RPMI7951 (cell line): ENCODE results near the gene PLCL2. TPM values are rescaled to one million over a fixed set of nuclear protein-coding genes. Genes with fewer than 3 reads are reported as not detected.

ENCODE experiments used
- DNase-seq: peaks from one replicate; pipeline ENCODE4 v3.0.0-alpha.2; 2012; ENCODE audit warnings: low read depth
- total RNA-seq: library from RNA; depleted of rRNA; stranded (reverse); fragments of >200 nt; shearing (Covaris generic); gene quantifications from 2 replicates; pipeline ENCODE4 v1.2.3, GENCODE V29; 2014; rRNA removed

PLCL2 gene
- 0.12 TPM in 1 of 2 replicates, not detected in the other for total RNA-seq

DNA sequence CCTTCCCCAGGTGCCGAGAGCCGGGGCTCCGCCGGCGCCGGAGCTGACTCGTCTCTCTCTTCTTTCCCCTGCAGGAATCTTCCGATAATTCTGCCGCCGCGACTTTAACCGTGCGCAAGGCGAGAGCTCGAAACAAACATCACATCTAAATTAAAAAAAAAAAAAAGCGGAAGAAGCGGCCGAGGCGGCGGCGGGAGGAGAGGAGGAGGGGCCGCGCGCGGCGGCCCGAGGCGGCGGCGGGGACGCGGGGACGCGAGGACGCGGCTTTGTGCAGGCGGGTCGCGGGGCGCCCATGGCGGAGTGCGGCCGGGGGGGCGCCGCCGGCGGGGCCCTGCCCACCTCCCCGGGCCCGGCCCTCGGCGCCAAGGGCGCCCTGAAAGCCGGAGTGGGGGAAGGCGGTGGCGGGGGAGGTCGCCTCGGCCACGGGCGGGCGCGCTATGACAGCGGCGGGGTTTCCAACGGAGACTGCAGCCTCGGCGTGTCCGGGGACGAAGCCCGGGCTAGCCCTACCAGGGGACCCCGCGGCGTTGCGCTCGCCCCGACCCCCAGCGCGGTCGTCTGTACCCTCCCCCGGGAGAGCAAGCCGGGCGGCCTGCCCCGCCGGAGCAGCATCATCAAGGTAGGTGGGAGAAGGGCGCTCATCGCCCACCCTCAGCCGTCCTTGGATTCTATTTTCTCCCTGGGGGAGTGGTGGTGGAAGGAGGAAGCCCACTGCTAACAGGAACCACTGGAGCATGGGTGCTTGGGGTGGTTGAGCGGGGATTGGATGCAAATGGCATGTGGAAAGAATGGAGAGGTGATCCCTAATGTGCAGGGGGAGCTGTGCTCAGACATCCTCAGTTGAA, at the start of gene PLCL2:
Gene PLCL2, plus strand, starts transcription at position 208 of the 845 bp plus-strand sequence. Its CDS starts 85 bp downstream, at position 293.
- DNase-seq: peak; percentile 18

DNA sequence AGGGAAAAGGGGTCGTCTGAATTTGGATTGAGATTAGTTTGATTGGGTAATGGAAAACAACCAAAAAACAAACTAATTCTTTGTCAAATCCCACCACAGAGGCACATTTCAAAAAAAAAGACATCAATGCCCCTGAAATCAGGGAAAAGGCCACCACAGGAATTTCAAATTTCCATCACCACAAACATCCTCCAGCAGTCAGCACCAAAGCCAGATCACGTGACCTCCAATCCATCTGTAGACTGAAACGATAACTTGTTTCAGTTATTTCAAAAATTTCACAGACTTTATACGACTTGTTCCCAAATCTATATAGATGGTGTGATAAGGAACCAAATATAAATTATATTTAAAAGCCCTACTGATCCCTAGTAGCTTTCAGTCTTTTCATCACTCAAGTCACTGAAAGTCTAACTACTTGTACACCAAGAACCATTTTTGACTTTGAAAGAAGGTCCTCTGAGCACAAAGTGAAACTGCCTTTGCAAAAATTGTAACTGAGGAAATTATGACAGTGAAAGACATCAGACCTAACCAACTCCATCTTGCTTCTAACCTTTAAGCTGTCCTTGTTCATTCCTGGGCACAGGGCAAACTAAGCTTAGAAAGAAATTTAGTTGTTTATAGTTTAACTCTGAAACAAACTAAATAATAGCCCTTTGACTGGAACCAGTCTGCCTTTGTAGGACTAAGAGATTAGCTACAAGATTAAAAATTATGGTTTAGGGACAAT, 48.1 kb upstream of the PLCL2 start:
- peak; percentile 35 for DNase-seq

DNA sequence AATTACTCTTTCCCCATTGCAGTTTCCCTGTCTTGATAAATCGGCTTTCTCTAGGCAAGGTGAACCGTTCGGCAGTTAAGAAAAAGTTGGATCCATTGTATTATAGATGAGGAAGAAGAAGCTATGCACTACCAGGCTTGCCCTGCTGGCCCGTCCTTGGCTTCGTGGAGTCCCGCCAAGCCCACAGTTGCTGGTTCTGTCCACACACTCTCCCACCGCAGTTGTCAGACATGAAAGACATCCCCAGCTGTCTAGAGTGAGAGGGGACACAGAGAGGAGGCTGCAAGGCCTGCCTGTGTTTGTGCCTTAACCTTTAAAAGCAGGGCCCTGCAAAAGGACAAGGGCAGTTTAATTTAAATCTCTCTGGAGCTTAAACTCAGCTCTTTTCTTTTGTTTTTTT, 47.2 kb upstream of the PLCL2 start:
- no peak for DNase-seq

DNA sequence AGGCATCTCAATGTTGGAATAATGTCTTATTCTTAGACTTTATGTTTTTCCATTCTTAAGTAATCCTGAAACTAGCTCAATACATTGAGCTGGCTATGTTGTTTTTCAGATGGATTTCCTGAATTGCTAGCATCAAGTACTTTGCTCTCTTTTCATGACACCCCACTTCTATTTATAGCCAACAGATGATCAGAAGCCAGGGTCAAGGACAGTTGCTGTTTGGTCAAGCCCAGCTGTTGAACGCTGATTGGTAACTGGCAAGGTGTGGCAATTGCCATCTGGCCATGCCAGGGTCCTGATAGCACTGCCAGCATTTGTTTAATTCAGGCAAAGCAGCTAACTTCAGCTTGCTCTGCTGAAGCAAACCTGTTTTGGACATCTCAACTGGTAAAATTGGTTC, 46.2 kb upstream of the PLCL2 start:
- no peak for DNase-seq

DNA sequence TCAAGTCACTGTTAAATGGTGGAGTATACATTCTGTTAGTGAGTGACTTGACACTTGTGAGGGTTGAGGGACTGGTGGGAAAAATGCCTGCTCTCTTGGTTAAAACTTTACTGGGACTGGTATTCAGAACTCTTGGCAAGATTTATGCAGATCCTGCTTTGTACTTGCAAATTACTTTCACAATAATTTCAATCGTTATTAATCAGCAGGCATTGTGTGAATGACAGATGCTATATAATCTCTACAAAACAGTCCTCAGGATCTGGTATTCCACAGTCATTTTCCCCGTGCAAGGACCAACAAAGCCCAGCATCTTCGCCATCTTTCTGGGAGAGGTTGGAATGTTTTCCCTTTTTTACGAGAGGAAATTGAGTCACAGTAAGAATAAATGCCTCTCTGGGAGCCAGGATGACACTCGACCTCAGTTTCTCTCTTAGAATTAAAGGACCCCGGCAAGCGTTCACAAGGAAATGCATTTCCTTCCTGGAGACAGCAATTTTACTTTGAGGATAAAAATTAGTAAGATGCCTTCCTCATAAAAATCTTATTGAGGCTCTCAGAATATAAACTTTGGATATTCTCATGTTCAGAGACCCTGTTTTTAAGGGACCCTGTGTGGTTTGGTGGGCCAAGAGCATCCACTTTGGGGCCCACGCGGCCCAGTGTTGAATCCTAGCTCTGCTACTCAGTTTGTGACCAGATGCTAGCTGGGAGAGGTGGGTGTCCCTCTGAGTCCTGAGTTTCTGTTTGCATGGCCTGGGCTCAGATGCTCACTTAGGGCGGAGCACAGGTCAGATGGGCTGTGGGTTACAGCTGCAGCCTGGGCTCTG, 45.3 kb upstream of the PLCL2 start:
- DNase-seq: no peak

DNA sequence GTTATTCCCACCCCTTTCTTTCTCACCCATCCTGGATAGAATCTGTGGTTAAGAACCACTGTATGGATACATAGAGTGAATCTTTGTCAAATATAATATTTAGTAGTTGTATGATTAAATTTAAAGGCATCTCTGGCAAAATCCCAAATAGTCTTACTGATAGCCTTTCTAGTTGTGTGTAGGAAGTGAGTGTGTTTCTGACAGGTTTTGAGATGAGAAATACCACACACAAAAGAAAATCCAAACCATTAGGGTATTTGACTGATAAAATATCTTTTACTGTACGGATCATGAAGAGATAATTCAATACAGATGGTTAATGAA, 44.7 kb upstream of the PLCL2 start:
- no peak for DNase-seq

DNA sequence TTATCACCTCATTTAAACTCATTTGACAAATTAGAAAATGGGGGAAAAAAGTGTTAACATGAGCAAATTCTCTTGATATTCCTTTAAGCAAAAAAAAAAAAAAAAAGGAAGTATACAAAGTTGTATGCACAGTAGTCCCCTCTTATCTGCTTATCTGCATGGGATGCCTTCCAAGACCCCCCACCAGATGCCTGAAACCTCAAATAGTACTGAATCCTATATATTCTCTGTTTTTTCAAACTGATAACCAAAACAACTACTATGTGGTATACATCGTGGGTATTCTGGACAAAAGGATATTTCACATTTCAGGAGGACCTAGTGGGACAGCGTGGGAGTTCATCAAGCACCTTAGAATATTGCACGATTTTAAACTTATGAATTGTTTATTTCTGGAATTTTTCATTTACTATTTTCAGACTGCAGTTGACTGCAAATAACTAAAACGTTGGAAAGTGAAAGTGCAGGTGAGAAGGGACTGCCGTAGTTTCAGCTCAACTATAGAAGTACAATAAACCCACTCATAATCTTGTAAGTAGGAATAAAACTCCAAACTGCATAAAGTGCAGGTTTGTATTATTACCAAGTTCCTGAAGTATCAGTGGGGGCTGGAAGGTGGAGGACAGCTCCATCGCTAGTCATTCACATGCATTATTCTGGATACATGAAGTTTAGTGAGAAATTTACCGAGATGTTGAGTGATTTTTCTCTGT, 43.6 kb upstream of the PLCL2 start:
- DNase-seq: no peak

DNA sequence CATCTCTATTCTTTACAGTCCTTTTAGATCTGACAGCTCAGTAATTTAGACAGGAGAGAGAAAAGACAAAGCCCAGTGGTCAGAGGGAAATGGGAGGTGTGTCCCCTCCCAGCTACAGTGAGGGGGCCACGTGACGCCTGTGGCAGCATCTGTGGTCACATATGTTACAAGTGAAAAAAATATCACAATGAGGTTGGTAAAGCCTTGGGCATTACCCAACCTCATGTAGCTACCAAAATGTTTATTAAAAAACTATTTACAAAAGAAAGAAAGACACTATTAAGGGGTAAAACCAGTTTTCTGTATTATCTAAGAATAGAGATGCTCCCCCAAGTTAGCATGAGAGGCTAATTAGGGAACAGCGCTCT, 42.9 kb upstream of the PLCL2 start:
- DNase-seq: peak; percentile 15

DNA sequence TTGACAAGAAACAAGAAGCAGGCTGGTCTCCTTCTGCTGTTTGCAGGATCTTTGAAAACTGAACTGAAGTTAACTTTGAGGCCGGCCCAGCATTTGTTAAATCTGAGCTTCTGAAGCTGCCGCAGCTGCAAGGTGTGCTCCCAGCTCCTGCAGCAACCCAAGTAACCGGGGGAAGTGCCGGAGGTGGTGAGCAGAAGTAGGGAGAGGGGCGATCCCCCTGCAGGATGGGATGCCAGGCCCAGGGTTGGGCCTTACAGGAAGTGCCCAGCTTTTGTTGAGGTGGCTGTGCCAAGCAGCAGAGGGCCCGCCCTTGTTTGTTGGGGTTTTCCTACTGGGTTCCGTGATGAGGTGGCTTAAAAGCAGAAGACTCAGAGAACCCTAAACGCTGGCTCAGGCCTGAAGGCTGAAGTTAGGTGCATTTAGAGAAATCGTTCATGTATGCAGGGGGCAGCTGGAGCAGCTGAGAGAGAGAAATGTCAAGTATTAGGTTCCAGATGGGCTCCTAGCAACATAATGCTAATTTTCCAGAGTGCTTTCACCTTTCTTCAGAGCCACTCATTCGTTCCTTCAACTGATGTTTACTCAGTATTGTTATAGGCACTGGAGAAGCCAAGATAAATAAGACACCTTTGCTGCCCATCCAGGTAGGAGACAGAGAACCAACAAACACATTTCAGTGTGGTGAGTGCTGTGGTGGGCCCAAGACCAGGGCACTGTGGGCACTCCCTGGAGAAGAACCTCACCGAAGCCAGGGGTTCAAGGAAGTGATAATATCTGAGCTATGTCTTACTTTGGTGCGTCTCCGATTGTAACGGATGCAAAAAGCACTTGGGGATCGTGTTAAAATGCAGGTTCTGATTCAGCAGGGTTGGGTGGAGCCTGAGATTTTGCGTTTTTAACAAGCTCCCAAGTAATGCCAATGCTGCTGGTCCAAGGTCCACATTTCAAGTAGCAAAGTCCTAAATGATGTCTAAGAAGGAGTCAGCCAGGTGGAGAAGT, 42.2 kb upstream of the PLCL2 start:
- no peak for DNase-seq

DNA sequence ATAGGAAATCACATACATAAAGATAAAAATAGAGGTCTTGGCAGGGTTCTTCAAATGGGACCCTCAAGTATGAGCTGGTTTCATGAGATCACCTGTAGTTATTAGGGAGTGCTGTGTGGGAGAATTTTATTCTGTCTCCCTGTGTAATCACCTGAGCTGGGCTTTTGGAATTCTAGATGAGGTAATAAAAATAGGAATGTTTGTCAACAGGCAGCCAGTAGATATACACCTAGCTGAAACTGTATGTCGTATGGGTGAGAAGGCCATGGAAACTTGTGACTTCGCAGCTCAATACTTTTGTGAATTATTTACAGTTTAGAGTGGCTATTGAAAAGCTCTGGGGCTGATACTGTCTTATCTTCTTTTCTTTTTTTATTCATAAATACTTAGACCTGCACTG, 40.5 kb upstream of the PLCL2 start:
- no peak for DNase-seq

DNA sequence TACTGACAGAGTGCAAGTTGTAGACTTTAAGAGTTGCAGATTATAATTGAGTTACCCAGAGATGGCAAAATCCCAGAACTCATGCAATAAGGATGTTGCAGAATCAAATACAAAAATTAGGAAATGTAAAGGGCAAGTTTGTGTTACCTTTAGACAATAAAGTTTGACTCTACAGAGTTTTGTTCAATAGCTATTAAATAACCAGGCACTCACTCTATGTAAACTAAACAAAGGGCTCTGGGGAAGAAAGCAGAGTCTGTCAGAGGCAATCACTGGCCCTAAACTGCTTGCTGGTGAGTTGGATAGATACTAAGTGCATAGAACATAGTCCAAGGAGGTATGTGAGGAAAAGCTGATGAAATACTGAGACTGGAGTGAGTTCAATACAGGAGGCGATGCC, 40.0 kb upstream of the PLCL2 start:
- no peak for DNase-seq

DNA sequence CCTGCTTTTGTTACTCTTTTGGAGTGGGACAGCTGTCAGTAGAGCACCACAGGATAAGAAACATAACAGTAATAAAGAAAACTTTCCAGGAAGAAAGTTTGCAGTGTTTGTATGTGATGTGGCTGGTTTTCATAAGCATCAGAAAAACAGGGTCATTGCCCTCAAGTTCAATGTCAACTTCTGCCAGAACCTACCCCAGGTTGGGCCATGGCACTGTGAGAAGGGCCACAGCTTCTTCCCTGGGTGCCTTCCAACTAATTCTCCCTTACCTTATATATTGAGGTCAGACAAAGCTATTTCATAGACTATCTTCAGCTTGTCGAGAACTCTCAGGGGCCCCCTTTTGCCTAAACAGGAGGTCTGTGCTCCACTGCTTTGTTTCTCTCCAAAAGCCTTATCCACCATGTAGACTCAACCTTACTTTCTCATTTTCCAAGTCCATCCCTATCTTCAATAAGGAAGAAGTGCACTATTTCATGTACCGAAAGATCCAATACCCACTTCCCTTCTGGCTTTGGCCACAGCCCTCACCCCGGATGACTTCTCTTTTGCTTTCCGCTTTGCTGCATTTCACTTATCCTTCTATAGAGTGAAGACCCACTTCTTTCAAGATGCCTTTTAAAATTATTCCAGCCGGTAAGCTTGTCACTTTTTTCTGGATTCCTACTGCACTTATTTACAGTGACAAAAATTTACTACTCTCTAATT, 38.2 kb upstream of the PLCL2 start:
- DNase-seq: no peak

DNA sequence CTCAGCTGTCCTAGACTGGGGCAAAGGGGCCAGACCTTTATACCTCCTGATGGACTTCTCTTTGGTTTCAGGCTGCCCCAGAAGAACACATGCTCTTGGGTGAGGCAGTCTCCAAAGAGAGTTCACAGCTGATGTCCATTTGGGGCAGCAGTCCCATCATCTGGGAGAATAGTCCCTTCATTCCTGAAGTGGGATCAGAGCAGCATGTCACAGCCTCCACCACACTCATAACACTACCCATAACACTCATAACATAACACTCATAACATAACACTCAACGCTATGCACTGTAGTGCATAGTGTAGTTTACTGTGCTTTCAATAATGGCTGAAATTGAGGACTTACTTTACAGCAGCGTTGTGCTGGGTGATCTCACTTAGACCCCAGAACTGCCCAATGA, 36.7 kb upstream of the PLCL2 start:
- DNase-seq: no peak

DNA sequence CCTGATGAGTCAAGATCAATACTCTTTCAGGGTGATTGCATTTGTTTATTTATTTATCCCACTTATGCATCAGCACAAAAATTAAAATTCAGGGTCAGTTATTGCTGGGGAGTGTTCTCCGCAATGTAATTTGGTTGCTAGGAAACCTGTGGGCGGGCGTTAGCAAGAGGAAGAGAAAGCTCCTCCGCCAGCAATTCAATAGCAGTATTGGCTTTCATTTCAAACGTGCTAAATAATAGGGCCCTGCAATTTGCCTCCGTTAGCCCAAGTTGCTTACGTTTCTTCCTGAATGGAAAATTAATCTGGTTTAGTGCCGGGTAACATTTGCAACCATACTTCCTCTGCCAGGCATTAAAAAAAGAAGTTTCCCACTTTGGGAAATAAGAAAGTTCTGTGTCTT, 35.5 kb upstream of the PLCL2 start:
- peak; percentile 26 for DNase-seq

DNA sequence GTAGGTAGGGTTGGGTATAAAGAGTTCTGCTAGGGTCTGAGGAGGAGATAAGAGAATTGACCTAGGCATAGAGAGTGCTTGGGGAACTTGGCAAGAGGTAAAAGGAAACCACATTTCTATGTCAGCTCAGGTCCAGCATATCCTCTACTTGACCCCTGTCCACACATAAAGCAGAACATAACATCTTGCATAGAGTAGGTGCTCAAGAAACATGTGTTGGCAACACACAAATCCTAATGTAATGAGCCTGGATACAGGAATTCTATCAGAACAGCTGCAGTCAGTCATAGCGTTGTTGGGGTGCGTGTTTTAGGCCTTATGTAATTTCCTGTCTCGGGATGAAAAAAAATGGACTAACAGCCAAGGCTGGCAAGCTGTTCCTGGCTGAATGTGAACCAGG, 35.0 kb upstream of the PLCL2 start:
- DNase-seq: peak; percentile 36

DNA sequence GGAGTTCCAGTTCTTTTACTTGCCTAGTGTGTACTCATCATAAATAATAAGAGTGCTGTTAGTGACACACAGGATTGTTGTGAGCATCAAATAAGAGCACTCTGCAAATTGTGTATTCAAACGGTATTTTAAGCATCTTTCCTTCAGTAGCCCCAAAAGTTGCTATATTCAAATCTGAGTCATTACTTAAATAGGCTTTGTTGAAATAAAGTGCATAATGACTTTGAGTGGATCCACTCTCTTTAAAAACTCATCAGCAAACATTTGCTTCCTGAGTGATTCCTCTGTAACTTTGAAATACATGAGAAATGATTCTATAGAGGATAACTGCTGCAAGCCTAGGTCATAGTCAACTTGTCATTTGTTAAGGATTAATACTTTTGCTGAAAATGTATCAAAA, 29.3 kb upstream of the PLCL2 start:
- no peak for DNase-seq

DNA sequence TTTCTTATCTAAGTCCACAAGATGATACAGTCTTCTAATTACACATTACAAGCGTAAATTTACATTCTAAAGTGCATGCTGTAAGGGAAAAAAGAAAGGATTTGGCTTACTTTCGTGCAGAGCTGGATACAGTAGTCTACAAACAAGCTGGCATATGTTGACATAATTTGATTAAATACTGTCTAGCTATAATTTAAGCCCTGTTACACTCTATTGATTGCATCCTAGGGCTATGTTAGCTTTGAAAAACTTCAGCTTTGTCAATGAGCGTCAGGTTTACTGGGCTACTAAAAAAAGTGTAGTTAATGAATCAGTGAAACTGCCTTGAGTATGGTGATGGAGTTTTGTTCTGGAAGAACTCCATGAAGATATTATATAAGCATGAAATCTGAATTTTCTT, 24.5 kb upstream of the PLCL2 start:
- no peak for DNase-seq

DNA sequence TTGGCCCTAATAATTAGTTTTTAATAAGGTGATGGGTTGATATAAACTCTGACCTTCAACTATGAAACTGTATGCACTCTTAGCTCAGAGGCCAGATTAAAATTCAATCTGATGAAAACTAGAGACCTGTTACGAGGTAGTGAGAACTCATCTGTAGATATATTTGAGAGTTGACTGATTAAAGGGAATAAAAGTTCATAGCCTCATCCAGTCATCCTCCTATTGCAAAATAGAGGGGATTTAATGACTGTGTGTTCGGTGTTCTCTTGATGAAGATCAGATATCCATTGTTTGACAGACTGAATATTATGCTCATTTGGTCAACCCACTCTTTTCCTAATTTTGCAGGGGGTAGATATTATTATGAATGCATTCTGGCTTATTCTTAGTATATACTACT, 23.3 kb upstream of the PLCL2 start:
- DNase-seq: no peak

DNA sequence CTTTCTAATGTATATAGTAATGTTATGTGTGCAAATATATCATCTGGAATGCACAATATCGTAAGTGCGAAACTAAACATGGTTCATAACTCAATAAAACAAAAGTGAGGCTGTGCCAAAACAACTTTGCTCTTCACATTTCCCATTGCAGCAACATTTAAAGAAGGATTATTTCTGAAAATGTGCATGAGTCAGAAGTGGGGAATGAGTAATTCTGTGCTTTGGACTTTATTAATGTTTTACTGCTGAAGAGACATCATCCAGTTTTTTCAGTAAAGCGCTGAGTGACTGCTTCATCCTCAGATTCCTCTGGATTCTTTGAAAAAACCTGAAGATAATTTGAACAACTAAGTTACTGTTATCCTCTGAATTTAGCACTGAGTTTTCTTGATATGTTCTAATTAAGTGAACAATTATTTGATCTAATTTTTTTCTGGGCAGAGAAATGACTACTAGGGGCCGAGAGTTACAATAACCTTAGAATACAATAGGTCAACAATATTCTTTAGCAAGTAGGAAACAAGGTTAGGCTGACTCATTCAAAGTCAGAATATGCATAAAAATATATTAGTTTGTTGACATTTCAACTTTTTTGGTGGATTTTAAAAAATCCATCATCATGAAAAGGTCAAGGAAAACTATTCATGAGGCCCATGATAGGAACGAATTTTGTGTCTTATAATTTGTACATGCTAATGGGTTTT, 20.0 kb upstream of the PLCL2 start:
- peak; percentile 26 for DNase-seq
